HG03439 (cell line): ENCODE measurements around the gene GMEB2.
"Not testable (repeated sequence)": the region's sequence is repeated elsewhere in the genome, so short reads cannot be mapped to it uniquely, and the experiment has no call there.

Source experiments
- ATAC-seq: cut with Tn5 transposase; IDR thresholded peaks from one replicate; pipeline ENCODE4 v1.9.1; 2021; ENCODE audit warnings: mild to moderate bottlenecking, moderate library complexity; ENCODE audit not compliant: unreplicated experiment

GMEB2 gene

DNA sequence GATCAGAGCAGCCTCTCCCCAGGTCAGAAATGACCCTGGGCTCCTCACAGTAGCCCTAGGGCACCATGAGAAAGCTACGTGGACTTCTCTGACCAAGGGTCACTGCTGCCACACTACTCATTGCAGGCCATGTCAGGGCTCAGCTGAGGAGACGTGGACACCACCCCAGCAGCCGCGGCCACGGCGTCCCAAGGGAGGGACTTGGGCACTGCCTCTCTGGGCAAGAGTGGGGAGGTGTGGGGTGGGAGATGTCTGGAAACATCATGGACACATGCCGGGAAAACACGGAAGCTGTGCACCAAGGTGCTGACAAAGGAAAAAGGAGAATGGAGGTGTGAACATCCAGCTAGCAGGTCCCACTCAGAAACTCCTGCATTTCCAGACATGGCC is 9.0 kb downstream of the GMEB2 start:
- ATAC-seq, result no peak

DNA sequence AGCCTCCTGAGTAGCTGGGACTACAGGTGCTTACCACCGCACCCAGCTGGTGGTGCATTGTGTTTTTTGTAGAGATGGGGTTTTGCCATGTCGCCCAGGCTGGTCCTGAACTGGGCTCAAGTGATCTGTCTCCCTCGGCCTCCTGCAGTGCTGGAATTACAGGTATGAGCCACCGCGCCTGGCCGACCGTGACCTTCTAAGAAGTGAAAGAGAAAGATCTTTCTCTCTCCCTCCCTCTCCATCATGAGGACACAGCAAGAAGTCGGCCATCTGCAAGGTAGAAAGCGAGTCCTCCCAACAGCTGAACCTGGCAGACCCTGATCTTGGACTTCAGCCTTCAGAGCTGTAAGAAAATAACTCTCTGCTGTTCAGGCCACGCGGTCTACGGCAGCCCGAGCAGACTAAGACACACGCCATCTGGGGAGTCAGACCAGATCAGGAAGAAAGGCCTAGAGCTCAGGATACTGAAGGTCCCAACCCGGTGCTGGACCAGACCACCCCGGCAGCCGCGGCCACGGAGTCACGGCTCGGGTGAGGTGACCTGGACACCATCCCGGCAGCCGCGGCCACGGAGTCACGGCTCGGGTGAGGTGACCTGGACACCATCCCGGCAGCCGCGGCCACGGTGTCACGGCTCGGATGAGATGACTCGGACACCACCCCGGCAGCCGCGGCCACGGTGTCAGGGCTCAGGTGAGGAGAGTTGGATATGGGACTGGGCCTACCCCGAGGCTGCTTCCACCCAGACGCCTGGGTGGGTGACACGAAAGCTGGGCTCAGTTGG is 9.6 kb downstream of the GMEB2 start:
- no peak for ATAC-seq

DNA sequence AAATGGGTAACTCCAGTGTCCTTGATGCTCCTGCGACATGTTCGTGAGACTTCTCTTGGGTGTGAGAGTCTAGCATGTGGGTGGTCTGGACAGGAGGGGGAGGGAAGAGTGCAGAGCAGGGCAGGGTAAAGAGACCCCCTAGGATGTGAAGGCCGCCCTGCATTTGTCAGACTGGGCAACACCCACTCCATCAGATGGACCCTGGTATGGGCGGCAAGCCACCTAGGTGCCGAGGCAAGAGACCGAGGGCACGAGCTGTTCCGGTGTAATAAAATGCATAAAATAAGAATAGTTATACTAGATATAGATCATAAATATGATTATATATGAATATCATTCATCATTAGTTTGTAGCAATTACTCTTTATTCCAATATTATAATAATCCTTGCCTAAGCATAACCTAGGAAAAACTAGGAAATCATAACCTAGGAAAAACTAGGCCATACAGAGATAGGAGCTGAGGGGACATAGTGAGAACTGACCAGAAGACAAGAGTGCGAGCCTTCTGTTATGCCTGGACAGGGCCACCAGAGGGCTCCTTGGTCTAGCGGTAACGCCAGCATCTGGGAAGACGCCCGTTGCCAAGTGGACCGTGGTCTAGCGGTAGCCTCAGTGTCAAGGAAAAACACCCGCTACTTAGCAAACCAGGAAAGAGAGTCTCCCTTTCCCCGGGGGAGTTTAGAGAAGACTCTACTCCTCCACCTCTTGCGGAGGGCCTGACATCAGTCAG is 12.9 kb downstream of the GMEB2 start:
- ATAC-seq, result not testable (repeated sequence)

GRCh38 chr20:63612276-63612931 is 14.5 kb downstream of the GMEB2 start:
- ATAC-seq, result no peak

DNA sequence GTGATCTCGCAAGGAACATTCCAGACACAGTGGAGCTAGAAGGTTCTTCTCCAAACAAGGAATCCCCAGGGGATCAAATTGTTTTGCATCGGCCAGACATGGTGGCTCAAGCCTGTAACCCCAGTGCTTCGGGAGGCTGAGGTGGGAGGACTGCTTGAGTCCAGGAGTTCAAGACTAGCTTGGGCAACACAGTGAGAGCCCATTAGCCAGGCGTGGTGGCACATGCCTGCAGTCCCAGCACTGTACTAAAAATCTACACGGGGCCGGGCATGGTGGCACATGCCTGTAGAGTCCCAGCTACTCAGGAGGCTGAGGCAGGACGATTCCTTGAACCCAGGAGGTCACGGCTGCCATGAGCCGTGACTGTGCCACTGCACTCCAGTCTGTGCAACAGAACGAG is 15.3 kb downstream of the GMEB2 start:
- ATAC-seq, result no peak

DNA sequence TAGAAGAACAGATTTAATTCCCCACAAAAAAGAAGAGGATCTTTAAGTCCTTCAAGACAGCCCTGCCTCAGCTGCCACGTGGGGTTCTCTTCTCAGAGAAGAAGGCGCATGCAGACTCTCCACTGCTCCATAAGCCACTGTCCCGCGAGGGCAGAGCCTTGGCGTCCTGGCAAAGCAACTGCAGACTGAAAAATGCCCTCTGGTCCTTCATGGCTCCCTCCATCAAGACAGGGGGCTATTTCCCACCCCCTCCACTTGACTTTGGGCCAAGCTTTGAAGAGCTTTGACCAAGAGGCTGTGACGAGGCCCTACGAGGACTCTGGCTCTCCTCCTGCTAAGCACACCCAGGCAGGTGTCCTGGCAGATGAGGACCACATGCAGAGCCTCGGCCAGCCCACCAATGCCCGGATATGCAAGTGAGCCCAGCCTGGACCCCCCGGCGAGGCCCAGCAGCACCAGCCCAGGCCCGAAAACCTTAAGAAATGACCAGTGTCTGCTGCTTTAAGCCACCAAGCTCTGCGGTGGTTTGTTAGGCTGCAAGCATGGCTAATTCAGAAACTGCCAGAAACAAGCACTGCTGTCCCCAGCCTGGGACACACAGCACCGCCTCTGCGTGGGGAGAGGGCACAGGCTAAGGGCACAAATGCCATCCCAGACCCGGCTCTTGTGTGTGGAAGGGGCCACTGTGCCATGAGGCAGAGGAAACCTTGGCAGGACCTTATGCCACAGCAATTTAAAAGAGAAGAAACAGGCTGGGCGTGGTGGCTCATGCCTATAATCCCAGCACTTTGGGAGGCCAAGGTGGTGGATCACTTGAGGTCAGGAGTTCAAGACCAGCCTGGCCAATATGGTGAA is 16.1 kb downstream of the GMEB2 start:
- no peak for ATAC-seq

DNA sequence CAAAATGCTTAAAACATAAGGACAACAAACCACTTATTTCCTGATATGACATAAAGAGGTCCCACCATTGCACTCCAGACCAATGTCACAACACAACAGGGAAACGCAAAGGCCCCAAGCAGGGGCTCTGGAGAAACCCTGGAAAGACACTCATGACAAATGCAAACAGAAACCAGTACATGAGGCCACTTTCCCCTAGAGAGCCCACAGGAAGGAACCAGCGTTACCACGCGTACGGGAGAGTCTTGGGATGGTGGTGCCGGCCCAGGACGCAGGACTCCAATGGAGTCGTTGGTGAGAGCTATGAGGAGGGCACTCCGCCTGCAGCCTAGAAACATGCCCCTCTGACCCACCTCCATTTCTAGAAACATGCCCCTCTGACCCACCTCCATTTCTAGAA is 20.2 kb downstream of the GMEB2 start:
- ATAC-seq, result no peak

DNA sequence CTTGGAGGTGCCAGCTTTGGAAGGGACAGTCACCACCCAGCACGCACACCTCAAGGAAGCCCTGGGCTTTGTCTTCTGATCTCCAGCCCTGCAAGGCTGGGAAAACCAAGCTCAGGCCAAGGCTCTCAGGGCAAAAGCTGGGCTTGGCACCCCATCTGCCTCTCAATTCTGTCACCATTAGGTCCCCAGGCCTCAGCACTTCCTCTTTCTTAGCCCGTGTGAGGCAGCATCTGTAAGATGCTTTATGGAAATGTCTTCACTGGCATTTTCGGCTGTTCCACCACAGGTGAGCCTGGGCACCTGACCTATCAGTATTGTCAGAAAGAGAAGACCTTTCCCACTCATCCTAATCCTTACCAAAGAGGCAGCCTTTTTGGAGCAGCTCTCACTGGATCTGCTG is 24.6 kb downstream of the GMEB2 start:
- no peak for ATAC-seq

DNA sequence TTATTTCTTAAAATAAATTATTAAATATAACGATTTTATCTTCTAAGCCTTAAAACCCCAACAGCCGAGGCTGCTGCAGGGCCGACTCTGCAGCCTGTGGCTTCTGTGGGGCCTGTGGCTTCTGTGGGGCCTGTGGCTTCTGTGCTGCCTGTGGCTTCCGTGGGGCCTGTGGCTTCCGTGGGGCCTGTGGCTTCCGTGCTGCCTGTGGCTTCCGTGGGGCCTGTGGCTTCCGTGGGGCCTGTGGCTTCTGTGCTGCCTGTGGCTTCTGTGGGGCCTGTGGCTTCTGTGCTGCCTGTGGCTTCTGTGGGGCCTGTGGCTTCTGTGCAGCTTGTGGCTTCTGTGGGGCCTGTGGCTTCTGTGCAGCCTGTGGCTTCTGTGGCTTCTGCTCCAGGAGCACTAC is 25.2 kb downstream of the GMEB2 start:
- ATAC-seq, result not testable (repeated sequence)

- ATAC-seq, result no peak
Measured at GRCh38 chr20:63599396-63600050, 27.4 kb downstream of the GMEB2 start.

- ATAC-seq, result no peak
Measured at GRCh38 chr20:63598479-63599395, 28.2 kb downstream of the GMEB2 start.

- ATAC-seq, result no peak
Measured at GRCh38 chr20:63597651-63598478, 29.0 kb downstream of the GMEB2 start.

DNA sequence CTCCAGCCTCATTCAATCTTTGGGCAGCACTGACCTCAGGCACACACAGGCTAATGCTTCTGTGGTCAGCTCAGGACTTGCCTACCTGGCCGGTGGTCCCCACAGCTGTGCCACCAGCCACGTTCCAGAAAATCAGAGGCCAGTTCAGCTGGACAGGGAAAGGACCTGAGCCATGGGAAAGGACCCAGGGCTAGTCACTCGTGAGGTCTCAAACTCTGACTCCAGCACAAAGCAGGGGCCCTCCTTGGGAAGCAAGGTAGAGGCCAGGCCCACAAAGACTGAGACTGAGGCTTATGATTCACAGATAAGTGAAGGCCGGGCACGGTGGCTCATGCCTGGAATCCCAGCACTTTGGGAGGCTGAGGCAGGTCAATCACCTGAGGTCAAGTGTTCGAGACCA is 30.5 kb downstream of the GMEB2 start:
- ATAC-seq, result no peak

DNA sequence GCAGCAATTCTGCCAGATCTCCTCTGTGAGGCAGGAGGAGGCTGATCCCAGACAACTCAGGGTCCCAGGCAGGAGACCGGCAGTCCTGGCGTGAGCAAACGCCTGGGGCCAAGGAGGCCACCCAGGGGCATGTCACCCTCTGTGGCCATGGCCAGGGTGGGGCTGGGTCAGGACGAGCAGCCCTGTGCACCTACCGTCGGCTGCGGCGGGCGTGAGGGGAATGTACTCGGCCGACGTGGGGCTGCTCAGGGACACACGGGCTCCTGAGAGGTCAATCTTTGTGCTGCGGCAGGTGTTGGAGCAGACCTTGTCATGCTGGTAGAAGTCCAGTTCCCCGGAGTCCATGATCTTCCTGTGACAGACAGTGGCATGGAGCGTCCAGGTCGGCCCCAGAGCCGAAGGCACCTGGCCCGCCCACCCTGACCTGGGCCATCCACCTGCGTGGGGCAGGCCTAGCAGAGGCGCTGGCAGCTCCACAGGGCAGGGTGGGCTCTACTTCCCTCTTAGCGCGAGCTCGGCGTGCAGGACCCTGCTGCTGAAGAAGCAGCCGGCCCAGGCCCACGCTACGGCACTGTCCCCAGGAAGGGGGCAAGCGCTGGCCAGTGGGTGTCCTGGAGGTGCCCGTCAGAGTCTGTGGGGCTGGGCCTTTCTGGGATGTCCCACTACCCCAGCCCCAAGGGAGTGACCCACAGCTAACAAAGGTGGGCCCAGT is 31.3 kb downstream of the GMEB2 start:
- ATAC-seq, result no peak

DNA sequence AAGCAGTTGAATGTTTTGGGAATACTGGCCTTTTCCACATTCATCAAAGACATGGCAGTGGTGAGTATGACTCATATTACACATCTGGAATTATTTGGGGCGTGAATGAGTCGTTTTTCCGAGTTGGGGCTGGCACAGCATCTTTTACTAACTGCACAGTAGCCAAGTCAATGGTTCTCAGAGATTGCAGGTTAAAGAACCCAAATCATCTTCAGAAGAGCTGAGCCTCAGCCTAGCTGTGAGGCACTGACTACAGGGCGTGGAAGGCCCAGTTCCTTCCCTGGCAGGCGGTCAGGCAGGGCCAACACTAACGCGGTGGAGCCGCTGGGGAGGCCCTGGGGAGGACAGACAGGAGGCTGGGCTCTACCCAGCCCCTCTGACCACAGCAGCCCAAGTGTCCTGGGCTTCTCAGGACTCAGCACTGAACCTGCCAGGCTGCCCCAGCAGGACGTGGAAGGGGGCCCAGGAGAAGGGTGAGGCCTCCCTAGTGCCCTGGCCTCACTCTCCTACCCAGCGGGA is 32.8 kb downstream of the GMEB2 start:
- no peak for ATAC-seq

GRCh38 chr20:63592661-63593060 is 34.2 kb downstream of the GMEB2 start:
- no peak for ATAC-seq

GRCh38 chr20:63591786-63592355 is 35.0 kb downstream of the GMEB2 start:
- ATAC-seq, result no peak
